HAP-1 (cell line): ENCODE measurements around the gene MTFR1L.

ENCODE experiments used
- DNase-seq, 2 experiments: peaks; one replicate each; pipeline ENCODE4 v3.0.0-alpha.2; 2016 to 2020; ENCODE audit warnings: low spot score in 2 of 2
- H3K27me3 ChIP-seq: fragments of 250-450 bp; sonication (Bioruptor Pico); 2 replicates; pipeline ENCODE4 v1.5.1; 2020; ENCODE audit warnings: low read depth, mild to moderate bottlenecking, moderate library complexity
- H3K36me3 ChIP-seq: fragments of 250-450 bp; sonication (Bioruptor Pico); replicated peaks from 2 replicates; pipeline ENCODE4 v1.5.1; 2020; ENCODE audit warnings: mild to moderate bottlenecking
- H3K4me1 ChIP-seq: fragments of 250-450 bp; sonication (Bioruptor Pico); 2 replicates; pipeline ENCODE4 v1.5.1; 2020; ENCODE audit warnings: mild to moderate bottlenecking
- H3K4me3 ChIP-seq: fragments of 250-450 bp; sonication (Bioruptor Pico); 2 replicates; pipeline ENCODE4 v1.5.1; 2020; ENCODE audit warnings: mild to moderate bottlenecking, moderate library complexity
- H3K9me3 ChIP-seq: fragments of 250-450 bp; sonication (Bioruptor Pico); 2 replicates; pipeline ENCODE4 v1.5.1; 2020; ENCODE audit warnings: mild to moderate bottlenecking, moderate library complexity
- in situ Hi-C: fragments of 300-500 bp; cut with MboI; formaldehyde crosslinking; loops from 3 replicates; pipeline ENCODE4 v1.14.3; 2020; ENCODE audit warnings: low sequenced_read_pairs, inconsistent platforms, mixed read lengths

MTFR1L gene

GRCh38 chr1:25806418-25806817, 13.3 kb upstream of the MTFR1L start:
- H3K4me3 ChIP-seq = no peak overlapping the region
- peaks cover 5% of the 10 kb centered on the region for H3K4me1 ChIP-seq
- in situ Hi-C loops = loop anchor here (25.0 kb wide), 1 partner anchor 394 kb away; the partner anchor contains the start of gene RHCE
- H3K9me3 ChIP-seq = no peaks in the 10 kb centered on the region
- peaks cover 46% of the 10 kb centered on the region for H3K36me3 ChIP-seq
- DNase-seq = no peak
- no peaks in the 10 kb centered on the region for H3K27me3 ChIP-seq

GRCh38 chr1:25807480-25808390, 12.0 kb upstream of the MTFR1L start:
- peaks cover 52% of the 10 kb centered on the region for H3K36me3 ChIP-seq
- no peaks in the 10 kb centered on the region for H3K27me3 ChIP-seq
- no peak overlapping the region for H3K4me3 ChIP-seq
- in situ Hi-C loops = loop anchor here (25.0 kb wide), 1 partner anchor 395 kb away; the partner anchor contains the start of gene RHCE
- peaks cover 4% of the 10 kb centered on the region; the same call in 1 of the 2 replicates for H3K4me1 ChIP-seq
- DNase-seq = no peak
- no peaks in the 10 kb centered on the region for H3K9me3 ChIP-seq

- H3K27me3 ChIP-seq = no peaks in the 10 kb centered on the region
- H3K36me3 ChIP-seq = peaks cover 48% of the 10 kb centered on the region
- no peaks in the 10 kb centered on the region for H3K9me3 ChIP-seq
- no peaks in the 10 kb centered on the region for H3K4me1 ChIP-seq
- H3K4me3 ChIP-seq = no peak overlapping the region
- DNase-seq = no peak
- in situ Hi-C loops = loop anchor here (25.0 kb wide), 1 partner anchor 396 kb away; the partner anchor contains the start of gene RHCE
Observed at GRCh38 chr1:25808481-25809244, 11.1 kb upstream of the MTFR1L start.

GRCh38 chr1:25809283-25809926, 10.3 kb upstream of the MTFR1L start:
- no peaks in the 10 kb centered on the region for H3K9me3 ChIP-seq
- in situ Hi-C loops = loop anchor here (25.0 kb wide), 1 partner anchor 397 kb away; the partner anchor contains the start of gene RHCE
- no peaks in the 10 kb centered on the region for H3K27me3 ChIP-seq
- H3K36me3 ChIP-seq = peaks cover 46% of the 10 kb centered on the region
- H3K4me3 ChIP-seq = no peak overlapping the region
- H3K4me1 ChIP-seq = no peaks in the 10 kb centered on the region
- no peak for DNase-seq

- in situ Hi-C loops = loop anchor here (10.0 to 25.0 kb wide), 2 partner anchors 398 to 565 kb away; partner anchors contain the start of genes RHCE and RSRP1
- Histone ChIP-seq H3K9me3 (no peaks in the 10 kb centered on the region), H3K4me1 (no peaks in the 10 kb centered on the region), H3K4me3 (no peak overlapping the region), H3K36me3 (peaks cover 43% of the 10 kb centered on the region), H3K27me3 (no peaks in the 10 kb centered on the region)
- no peak for DNase-seq
Observed at GRCh38 chr1:25809929-25810328, 9.8 kb upstream of the MTFR1L start.

- Histone ChIP-seq H3K36me3 (peaks cover 36% of the 10 kb centered on the region), H3K4me3 (no peak overlapping the region), H3K27me3 (no peaks in the 10 kb centered on the region), H3K9me3 (no peaks in the 10 kb centered on the region), H3K4me1 (no peaks in the 10 kb centered on the region)
- in situ Hi-C loops = loop anchor here (10.0 to 25.0 kb wide), 2 partner anchors 398 to 566 kb away; partner anchors contain the start of genes RHCE and RSRP1
- peak; percentile 35 to 89 for DNase-seq
Observed at GRCh38 chr1:25810341-25811299, 9.1 kb upstream of the MTFR1L start.

- H3K4me3 ChIP-seq = no peak overlapping the region
- H3K4me1 ChIP-seq = no peaks in the 10 kb centered on the region
- DNase-seq = no peak
- peaks cover 36% of the 10 kb centered on the region for H3K36me3 ChIP-seq
- no peaks in the 10 kb centered on the region for H3K27me3 ChIP-seq
- H3K9me3 ChIP-seq = no peaks in the 10 kb centered on the region
- in situ Hi-C loops = loop anchor here (10.0 to 25.0 kb wide), 2 partner anchors 399 to 567 kb away; partner anchors contain the start of genes RHCE and RSRP1
Observed at GRCh38 chr1:25811384-25812082, 8.2 kb upstream of the MTFR1L start.

GRCh38 chr1:25813071-25813733, 6.6 kb upstream of the MTFR1L start:
- Histone ChIP-seq H3K27me3 (no peaks in the 10 kb centered on the region), H3K4me3 (no peak overlapping the region), H3K4me1 (no peaks in the 10 kb centered on the region), H3K9me3 (no peaks in the 10 kb centered on the region), H3K36me3 (peaks cover 31% of the 10 kb centered on the region)
- in situ Hi-C loops = loop anchor here (10.0 to 25.0 kb wide), 2 partner anchors 401 to 568 kb away; partner anchors contain the start of genes RHCE and RSRP1
- no peak for DNase-seq

GRCh38 chr1:25813734-25814471, 5.9 kb upstream of the MTFR1L start:
- in situ Hi-C loops = loop anchor here (10.0 to 25.0 kb wide), 2 partner anchors 402 to 569 kb away; partner anchors contain the start of genes RHCE and RSRP1
- Histone ChIP-seq H3K9me3 (no peaks in the 10 kb centered on the region), H3K36me3 (peaks cover 29% of the 10 kb centered on the region), H3K27me3 (no peaks in the 10 kb centered on the region), H3K4me1 (peaks cover 5% of the 10 kb centered on the region), H3K4me3 (no peak overlapping the region)
- DNase-seq = no peak

GRCh38 chr1:25814549-25815087, 5.1 kb upstream of the MTFR1L start:
- H3K9me3 ChIP-seq = no peaks in the 10 kb centered on the region
- DNase-seq = no peak
- in situ Hi-C loops = loop anchor here (10.0 to 25.0 kb wide), 2 partner anchors 402 to 570 kb away; partner anchors contain the start of genes RHCE and RSRP1
- no peak overlapping the region for H3K4me3 ChIP-seq
- H3K4me1 ChIP-seq = peaks cover 7% of the 10 kb centered on the region
- peaks cover 23% of the 10 kb centered on the region for H3K36me3 ChIP-seq
- no peaks in the 10 kb centered on the region for H3K27me3 ChIP-seq
